Trophoblast cell (in vitro differentiated cells and primary cell): ENCODE data around the gene SYNM.

Experiments
- DNase-seq, 2 donors: peaks; one replicate each; pipeline ENCODE4 v3.0.0-alpha.2; 2016
- H2AFZ ChIP-seq: 2 replicates; pipeline ENCODE4 v1.6.1; 2013; ENCODE audit warnings: low read length, moderate library complexity, mild to moderate bottlenecking; ENCODE audit not compliant: insufficient read depth, poor library complexity
- H2AK5ac ChIP-seq: 2 replicates; pipeline ENCODE4 v1.6.1; 2013; ENCODE audit warnings: mild to moderate bottlenecking, low read length
- H2BK120ac ChIP-seq: 2 replicates; pipeline ENCODE4 v1.6.1; 2013; ENCODE audit warnings: low read length, mild to moderate bottlenecking, moderate library complexity; ENCODE audit not compliant: insufficient read depth, poor library complexity
- H2BK12ac ChIP-seq: 2 replicates; pipeline ENCODE4 v1.6.1; 2013; ENCODE audit warnings: mild to moderate bottlenecking, low read length, moderate library complexity
- H2BK5ac ChIP-seq: 2 replicates; pipeline ENCODE4 v1.6.1; 2013; ENCODE audit warnings: low read length, low read depth, moderate library complexity, mild to moderate bottlenecking; ENCODE audit not compliant: poor library complexity
- H3K14ac ChIP-seq: 2 replicates; pipeline ENCODE4 v1.6.1; 2013; ENCODE audit warnings: mild to moderate bottlenecking, low read length
- H3K18ac ChIP-seq: 2 replicates; pipeline ENCODE4 v1.6.1; 2013; ENCODE audit warnings: mild to moderate bottlenecking, low read length
- H3K23ac ChIP-seq: 2 replicates; pipeline ENCODE4 v1.6.1; 2013; ENCODE audit warnings: low read length
- H3K27ac ChIP-seq: 2 replicates; pipeline ENCODE4 v1.5.1; 2013; ENCODE audit warnings: low read depth, mild to moderate bottlenecking, inconsistent platforms, low read length, moderate library complexity
- H3K27me3 ChIP-seq: 2 replicates; pipeline ENCODE4 v1.6.1; 2013; ENCODE audit warnings: inconsistent platforms, mild to moderate bottlenecking, low read length, moderate library complexity; ENCODE audit not compliant: insufficient read depth
- H3K36me3 ChIP-seq, 2 experiments: 1 replicate in 1 of 2; 2 replicates in 1 of 2; pipeline ENCODE4 v1.6.1; 2013; ENCODE audit warnings: low read length in 2 of 2, mild to moderate bottlenecking in 2 of 2, moderate library complexity in 1 of 2; ENCODE audit not compliant: insufficient read depth in 2 of 2, control insufficient read depth in 1 of 2
- H3K4ac ChIP-seq: 2 replicates; pipeline ENCODE4 v1.6.1; 2013; ENCODE audit warnings: low read depth, mild to moderate bottlenecking, low read length, moderate library complexity
- H3K4me1 ChIP-seq, 2 experiments: 1 replicate in 1 of 2; 2 replicates in 1 of 2; pipeline ENCODE4 v1.6.1; 2013; ENCODE audit warnings: low read length in 2 of 2, mild to moderate bottlenecking in 2 of 2, moderate library complexity in 1 of 2; ENCODE audit not compliant: insufficient read depth in 2 of 2, control insufficient read depth in 1 of 2
- H3K4me2 ChIP-seq: 2 replicates; pipeline ENCODE4 v1.6.1; 2013; ENCODE audit warnings: inconsistent platforms, mild to moderate bottlenecking, low read length, moderate library complexity
- H3K4me3 ChIP-seq: 2 replicates; pipeline ENCODE4 v1.5.1; 2013; ENCODE audit warnings: mild to moderate bottlenecking, low read depth, low read length, inconsistent platforms
- H3K79me1 ChIP-seq: one replicate; pipeline ENCODE4 v1.6.1; 2013; ENCODE audit warnings: low read length
- H3K79me2 ChIP-seq: 2 replicates; pipeline ENCODE4 v1.6.1; 2013; ENCODE audit warnings: low read length, mild to moderate bottlenecking; ENCODE audit not compliant: control insufficient read depth, insufficient read depth, poor library complexity
- H3K9ac ChIP-seq: 2 replicates; pipeline ENCODE4 v1.6.1; 2013; ENCODE audit warnings: mild to moderate bottlenecking, low read length
- H3K9me3 ChIP-seq: 2 replicates; pipeline ENCODE4 v1.6.1; 2013; ENCODE audit warnings: low read depth, mild to moderate bottlenecking, control low read depth, inconsistent platforms, low read length; ENCODE audit not compliant: insufficient read depth
- H4K12ac ChIP-seq: 2 replicates; pipeline ENCODE4 v1.6.1; 2013; ENCODE audit warnings: low read depth, mild to moderate bottlenecking, low read length, moderate library complexity
- H4K8ac ChIP-seq: 2 replicates; pipeline ENCODE4 v1.6.1; 2013; ENCODE audit warnings: low read depth, mild to moderate bottlenecking, low read length, moderate library complexity
- H4K91ac ChIP-seq: one replicate; pipeline ENCODE4 v1.6.1; 2013; ENCODE audit warnings: low read depth, mild to moderate bottlenecking, low read length, moderate library complexity
- WGBS: extraction: QIAGEN DNeasy Blood & Tissue Kit; methylation state at CpG from one replicate; pipeline ENCODE4 v1.1.7; 2013; ENCODE audit warnings: missing lambda C conversion rate; ENCODE audit not compliant: insufficient read length, insufficient coverage; ENCODE audit errors: extremely low coverage; 5-methylcytosine and 5-hydroxymethylcytosine counted together

The SYNM gene

DNA sequence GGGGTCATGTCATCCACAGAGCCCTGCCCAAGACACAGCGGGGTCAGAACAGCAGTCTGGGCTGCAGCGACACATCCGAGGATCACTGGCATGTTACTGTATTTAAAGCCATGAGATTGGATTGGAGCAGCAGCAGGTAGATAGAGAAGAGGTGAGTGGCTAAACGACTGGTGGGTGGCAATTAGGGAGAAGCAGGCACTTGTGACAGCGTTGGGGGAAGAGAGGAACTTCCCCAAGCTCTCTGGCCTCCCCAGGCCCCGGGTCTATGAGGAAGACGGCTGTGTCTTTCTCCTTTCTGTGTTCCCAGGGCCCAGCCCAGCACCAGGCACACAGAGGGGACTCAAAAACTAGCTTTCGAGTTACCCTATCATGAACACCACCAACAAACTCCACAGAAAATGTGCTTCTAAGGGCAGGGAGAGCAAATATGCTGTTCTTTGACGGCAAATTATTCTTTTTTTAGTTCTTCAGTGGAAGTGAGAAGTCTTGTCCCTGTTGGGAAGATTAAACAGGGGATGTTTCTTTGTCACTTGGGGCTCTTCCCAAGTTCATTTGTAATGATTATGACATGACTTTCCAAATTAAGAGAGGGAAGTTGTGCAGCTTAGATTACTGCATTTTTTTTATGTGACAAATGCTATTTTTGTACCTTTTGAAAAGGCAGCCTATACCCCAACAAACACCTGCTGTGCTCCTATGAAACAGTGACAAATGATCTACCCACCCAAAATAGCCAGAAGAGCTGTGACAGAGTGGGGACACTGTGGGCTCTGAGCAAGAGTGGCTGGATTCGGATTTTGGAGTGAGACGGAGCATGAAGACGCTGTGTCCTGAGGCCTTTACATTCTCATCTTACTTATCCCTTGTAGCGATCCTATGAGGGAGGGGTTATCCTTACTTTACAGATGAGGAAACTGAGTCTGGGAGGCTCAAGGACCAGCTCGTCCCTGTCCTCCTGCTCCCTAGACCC, 7.2 kb upstream of the SYNM start:
- H2AK5ac ChIP-seq = no peak overlapping the region
- no peak overlapping the region for H4K8ac ChIP-seq
- no peak overlapping the region for H4K12ac ChIP-seq
- H2BK5ac ChIP-seq = no peak overlapping the region
- H2BK12ac ChIP-seq = no peak overlapping the region
- WGBS = no CpG with 5 or more reads among the region's 14 CpGs
- no peak overlapping the region for H3K4me3 ChIP-seq
- no peaks in the 10 kb centered on the region for H3K79me1 ChIP-seq
- H3K4me2 ChIP-seq = no peak overlapping the region
- no peak overlapping the region for H3K4ac ChIP-seq
- H2AFZ ChIP-seq = no peak overlapping the region
- H4K91ac ChIP-seq = no peak overlapping the region
- no peaks in the 10 kb centered on the region for H3K36me3 ChIP-seq
- no peaks in the 10 kb centered on the region for H3K79me2 ChIP-seq
- H2BK120ac ChIP-seq = no peak overlapping the region
- no peak overlapping the region for H3K14ac ChIP-seq
- peaks cover 2% of the 10 kb centered on the region in 2 experiments for H3K4me1 ChIP-seq
- no peak for DNase-seq
- H3K9me3 ChIP-seq = peaks cover 4% of the 10 kb centered on the region
- H3K23ac ChIP-seq = no peak overlapping the region
- no peak overlapping the region for H3K18ac ChIP-seq
- peaks cover 4% of the 10 kb centered on the region for H3K27me3 ChIP-seq
- no peak overlapping the region for H3K27ac ChIP-seq
- H3K9ac ChIP-seq = no peak overlapping the region

- H3K18ac ChIP-seq = no peak overlapping the region
- H3K9ac ChIP-seq = no peak overlapping the region
- no peak overlapping the region for H4K91ac ChIP-seq
- no peak overlapping the region for H2BK5ac ChIP-seq
- no peak overlapping the region for H2AFZ ChIP-seq
- H3K4me1 ChIP-seq = peaks cover 2% of the 10 kb centered on the region in 2 experiments
- no peaks in the 10 kb centered on the region for H3K79me2 ChIP-seq
- H4K12ac ChIP-seq = no peak overlapping the region
- peaks cover 4% of the 10 kb centered on the region for H3K9me3 ChIP-seq
- H2BK120ac ChIP-seq = no peak overlapping the region
- H3K4me3 ChIP-seq = no peak overlapping the region
- H3K23ac ChIP-seq = no peak overlapping the region
- H3K4me2 ChIP-seq = no peak overlapping the region
- peaks cover 4% of the 10 kb centered on the region for H3K27me3 ChIP-seq
- H3K27ac ChIP-seq = no peak overlapping the region
- DNase-seq = no peak
- H2BK12ac ChIP-seq = no peak overlapping the region
- no peak overlapping the region for H4K8ac ChIP-seq
- no CpG with 5 or more reads among the region's 12 CpGs for WGBS
- H3K79me1 ChIP-seq = no peaks in the 10 kb centered on the region
- H3K36me3 ChIP-seq = no peaks in the 10 kb centered on the region
- H3K4ac ChIP-seq = no peak overlapping the region
- no peak overlapping the region for H3K14ac ChIP-seq
- no peak overlapping the region for H2AK5ac ChIP-seq
These were observed 6.5 kb upstream of the SYNM start for GRCh38 chr15:99098426-99098825.

GRCh38 chr15:99098991-99099390, 5.9 kb upstream of the SYNM start:
- Histone ChIP-seq H2AK5ac (no peak overlapping the region), H3K14ac (no peak overlapping the region), H3K18ac (no peak overlapping the region), H3K36me3 (no peaks in the 10 kb centered on the region), H2BK120ac (no peak overlapping the region), H3K4me1 (peaks cover 2% of the 10 kb centered on the region in 2 experiments), H3K9me3 (peaks cover 4% of the 10 kb centered on the region), H3K4me2 (no peak overlapping the region), H2BK5ac (no peak overlapping the region), H3K27ac (no peak overlapping the region), H2AFZ (no peak overlapping the region), H3K4ac (no peak overlapping the region), H3K79me2 (no peaks in the 10 kb centered on the region), H3K23ac (no peak overlapping the region), H4K91ac (no peak overlapping the region), H3K9ac (no peak overlapping the region), H3K27me3 (peaks cover 4% of the 10 kb centered on the region), H4K8ac (no peak overlapping the region), H4K12ac (no peak overlapping the region), H3K79me1 (no peaks in the 10 kb centered on the region), H2BK12ac (no peak overlapping the region), H3K4me3 (no peak overlapping the region)
- WGBS = no CpG with 5 or more reads among the region's 6 CpGs
- DNase-seq = no peak

- DNase-seq = no peak
- H4K8ac ChIP-seq = no peak overlapping the region
- H3K9ac ChIP-seq = no peak overlapping the region
- no peak overlapping the region for H2BK12ac ChIP-seq
- no peak overlapping the region for H2BK120ac ChIP-seq
- no peak overlapping the region for H2AK5ac ChIP-seq
- WGBS = no CpG with 5 or more reads among the region's 7 CpGs
- H3K4ac ChIP-seq = no peak overlapping the region
- no peaks in the 10 kb centered on the region for H3K36me3 ChIP-seq
- no peak overlapping the region for H3K18ac ChIP-seq
- H3K27me3 ChIP-seq = peaks cover 4% of the 10 kb centered on the region
- no peak overlapping the region for H4K12ac ChIP-seq
- no peak overlapping the region for H2AFZ ChIP-seq
- no peaks in the 10 kb centered on the region for H3K79me1 ChIP-seq
- no peak overlapping the region for H3K23ac ChIP-seq
- no peak overlapping the region for H3K27ac ChIP-seq
- peaks cover 2% of the 10 kb centered on the region in 2 experiments for H3K4me1 ChIP-seq
- no peaks in the 10 kb centered on the region for H3K79me2 ChIP-seq
- peaks cover 4% of the 10 kb centered on the region for H3K9me3 ChIP-seq
- H2BK5ac ChIP-seq = no peak overlapping the region
- H3K14ac ChIP-seq = no peak overlapping the region
- H3K4me2 ChIP-seq = no peak overlapping the region
- H3K4me3 ChIP-seq = no peak overlapping the region
- no peak overlapping the region for H4K91ac ChIP-seq
These were observed 5.2 kb upstream of the SYNM start for GRCh38 chr15:99099661-99100060.
